ENCODE results near the gene RABEP1.

The RABEP1 gene

DNA sequence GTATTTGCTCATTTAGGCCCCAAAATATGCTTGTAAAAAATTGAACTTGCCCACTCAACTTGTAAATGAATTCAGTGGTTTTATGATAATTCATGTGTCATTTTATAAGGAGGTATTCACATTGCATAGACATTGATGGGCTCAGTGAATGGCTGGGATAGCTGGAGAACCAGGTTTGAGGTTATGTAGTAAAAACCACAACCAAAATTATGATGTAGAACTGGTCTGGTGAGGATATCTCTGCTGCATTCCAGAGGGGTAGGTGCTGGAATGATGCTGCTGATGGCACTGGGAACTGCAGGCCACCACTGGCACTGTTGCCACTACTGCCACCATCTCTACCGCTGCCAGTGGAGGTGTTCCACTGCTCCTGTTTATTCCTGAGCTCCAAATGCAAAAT is 21.5 kb upstream of the RABEP1 start (continued):
- TF ChIP-seq, protein P1, sequence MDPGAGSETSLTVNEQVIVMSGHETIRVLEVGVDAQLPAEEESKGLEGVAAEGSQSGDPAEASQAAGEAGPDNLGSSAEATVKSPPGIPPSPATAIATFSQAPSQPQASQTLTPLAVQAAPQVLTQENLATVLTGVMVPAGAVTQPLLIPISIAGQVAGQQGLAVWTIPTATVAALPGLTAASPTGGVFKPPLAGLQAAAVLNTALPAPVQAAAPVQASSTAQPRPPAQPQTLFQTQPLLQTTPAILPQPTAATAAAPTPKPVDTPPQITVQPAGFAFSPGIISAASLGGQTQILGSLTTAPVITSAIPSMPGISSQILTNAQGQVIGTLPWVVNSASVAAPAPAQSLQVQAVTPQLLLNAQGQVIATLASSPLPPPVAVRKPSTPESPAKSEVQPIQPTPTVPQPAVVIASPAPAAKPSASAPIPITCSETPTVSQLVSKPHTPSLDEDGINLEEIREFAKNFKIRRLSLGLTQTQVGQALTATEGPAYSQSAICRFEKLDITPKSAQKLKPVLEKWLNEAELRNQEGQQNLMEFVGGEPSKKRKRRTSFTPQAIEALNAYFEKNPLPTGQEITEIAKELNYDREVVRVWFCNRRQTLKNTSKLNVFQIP (CRISPR knock-in tag; IDR thresholded peaks at IDR 0.05; ENCODE audit: borderline replicate concordance, low read depth), result no peak
- TF ChIP-seq GLIS3 (CRISPR knock-in tag; IDR thresholded peaks at IDR 0.05), result no peak
- TF ChIP-seq OSR1 (CRISPR knock-in tag; IDR thresholded peaks at IDR 0.05), result no peak
- TF ChIP-seq ZFP3 (CRISPR knock-in tag; IDR thresholded peaks at IDR 0.05), result no peak

DNA sequence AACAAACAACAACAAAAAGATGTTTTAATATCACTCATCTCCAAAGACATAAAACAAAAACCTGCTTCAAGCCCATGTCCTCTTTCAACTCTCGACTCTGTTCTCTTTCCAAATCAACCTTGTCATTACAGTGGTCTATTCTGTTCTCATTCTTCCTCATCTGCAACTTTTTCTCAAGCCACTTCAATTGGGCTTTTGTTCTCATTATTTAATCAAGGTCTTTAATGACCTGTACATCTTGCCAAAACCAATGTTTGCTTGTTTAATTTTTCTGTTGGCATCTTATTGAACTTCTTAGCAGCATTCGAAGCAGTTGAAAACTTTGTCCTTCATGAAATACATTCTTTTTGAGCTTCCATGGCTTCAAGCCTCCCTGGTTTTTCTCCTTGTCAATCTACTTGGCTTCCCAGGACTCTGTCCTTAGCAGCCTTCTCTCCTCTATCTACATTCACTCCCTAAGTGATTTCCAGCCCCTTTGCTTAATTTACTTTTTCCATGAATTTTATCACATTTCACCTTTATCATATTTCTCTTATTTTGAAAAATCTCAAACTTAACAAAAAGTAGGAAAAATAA is 19.6 kb upstream of the RABEP1 start:
- no peak for ATAC-seq
- TF ChIP-seq PPARA (CRISPR knock-in tag; IDR thresholded peaks at IDR 0.05; ENCODE audit: borderline replicate concordance), result no peak
- TF ChIP-seq ARNTL (CRISPR knock-in tag; IDR thresholded peaks at IDR 0.05; ENCODE audit: borderline replicate concordance, low read depth), result no peak
- TF ChIP-seq, protein P1 (CRISPR knock-in tag; IDR thresholded peaks at IDR 0.05; ENCODE audit: borderline replicate concordance, low read depth), result no peak
- no peak for TF ChIP-seq ZFP3 (CRISPR knock-in tag; IDR thresholded peaks at IDR 0.05)
- TF ChIP-seq TOX (CRISPR knock-in tag; IDR thresholded peaks at IDR 0.05; ENCODE audit: borderline replicate concordance), result no peak
- no peak for TF ChIP-seq ZC3H10 (CRISPR knock-in tag; IDR thresholded peaks at IDR 0.05)
- TF ChIP-seq CSDC2 (CRISPR knock-in tag; IDR thresholded peaks at IDR 0.05), result no peak
- TF ChIP-seq ZNF565 (CRISPR knock-in tag; conservative IDR thresholded peaks at IDR 0.05; ENCODE audit: low read depth), result no peak
- TF ChIP-seq, protein P2, sequence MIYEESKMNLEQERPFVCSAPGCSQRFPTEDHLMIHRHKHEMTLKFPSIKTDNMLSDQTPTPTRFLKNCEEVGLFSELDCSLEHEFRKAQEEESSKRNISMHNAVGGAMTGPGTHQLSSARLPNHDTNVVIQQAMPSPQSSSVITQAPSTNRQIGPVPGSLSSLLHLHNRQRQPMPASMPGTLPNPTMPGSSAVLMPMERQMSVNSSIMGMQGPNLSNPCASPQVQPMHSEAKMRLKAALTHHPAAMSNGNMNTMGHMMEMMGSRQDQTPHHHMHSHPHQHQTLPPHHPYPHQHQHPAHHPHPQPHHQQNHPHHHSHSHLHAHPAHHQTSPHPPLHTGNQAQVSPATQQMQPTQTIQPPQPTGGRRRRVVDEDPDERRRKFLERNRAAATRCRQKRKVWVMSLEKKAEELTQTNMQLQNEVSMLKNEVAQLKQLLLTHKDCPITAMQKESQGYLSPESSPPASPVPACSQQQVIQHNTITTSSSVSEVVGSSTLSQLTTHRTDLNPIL (CRISPR knock-in tag; IDR thresholded peaks at IDR 0.05; ENCODE audit: low read depth), result no peak
- TF ChIP-seq RARB (CRISPR knock-in tag; IDR thresholded peaks at IDR 0.05), result no peak
- TF ChIP-seq, protein P3, sequence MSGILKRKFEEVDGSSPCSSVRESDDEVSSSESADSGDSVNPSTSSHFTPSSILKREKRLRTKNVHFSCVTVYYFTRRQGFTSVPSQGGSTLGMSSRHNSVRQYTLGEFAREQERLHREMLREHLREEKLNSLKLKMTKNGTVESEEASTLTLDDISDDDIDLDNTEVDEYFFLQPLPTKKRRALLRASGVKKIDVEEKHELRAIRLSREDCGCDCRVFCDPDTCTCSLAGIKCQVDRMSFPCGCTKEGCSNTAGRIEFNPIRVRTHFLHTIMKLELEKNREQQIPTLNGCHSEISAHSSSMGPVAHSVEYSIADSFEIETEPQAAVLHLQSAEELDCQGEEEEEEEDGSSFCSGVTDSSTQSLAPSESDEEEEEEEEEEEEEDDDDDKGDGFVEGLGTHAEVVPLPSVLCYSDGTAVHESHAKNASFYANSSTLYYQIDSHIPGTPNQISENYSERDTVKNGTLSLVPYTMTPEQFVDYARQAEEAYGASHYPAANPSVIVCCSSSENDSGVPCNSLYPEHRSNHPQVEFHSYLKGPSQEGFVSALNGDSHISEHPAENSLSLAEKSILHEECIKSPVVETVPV (CRISPR knock-in tag; IDR thresholded peaks at IDR 0.05), result no peak
- TF ChIP-seq BACH2 (CRISPR knock-in tag; IDR thresholded peaks at IDR 0.05; ENCODE audit: borderline replicate concordance), result no peak
- TF ChIP-seq ZFP30 (CRISPR knock-in tag; IDR thresholded peaks at IDR 0.05), result no peak
- TF ChIP-seq SNAI2 (CRISPR knock-in tag; IDR thresholded peaks at IDR 0.05), result no peak
- TF ChIP-seq ZNF8 (CRISPR knock-in tag; IDR thresholded peaks at IDR 0.05), result no peak
- TF ChIP-seq, protein P4, sequence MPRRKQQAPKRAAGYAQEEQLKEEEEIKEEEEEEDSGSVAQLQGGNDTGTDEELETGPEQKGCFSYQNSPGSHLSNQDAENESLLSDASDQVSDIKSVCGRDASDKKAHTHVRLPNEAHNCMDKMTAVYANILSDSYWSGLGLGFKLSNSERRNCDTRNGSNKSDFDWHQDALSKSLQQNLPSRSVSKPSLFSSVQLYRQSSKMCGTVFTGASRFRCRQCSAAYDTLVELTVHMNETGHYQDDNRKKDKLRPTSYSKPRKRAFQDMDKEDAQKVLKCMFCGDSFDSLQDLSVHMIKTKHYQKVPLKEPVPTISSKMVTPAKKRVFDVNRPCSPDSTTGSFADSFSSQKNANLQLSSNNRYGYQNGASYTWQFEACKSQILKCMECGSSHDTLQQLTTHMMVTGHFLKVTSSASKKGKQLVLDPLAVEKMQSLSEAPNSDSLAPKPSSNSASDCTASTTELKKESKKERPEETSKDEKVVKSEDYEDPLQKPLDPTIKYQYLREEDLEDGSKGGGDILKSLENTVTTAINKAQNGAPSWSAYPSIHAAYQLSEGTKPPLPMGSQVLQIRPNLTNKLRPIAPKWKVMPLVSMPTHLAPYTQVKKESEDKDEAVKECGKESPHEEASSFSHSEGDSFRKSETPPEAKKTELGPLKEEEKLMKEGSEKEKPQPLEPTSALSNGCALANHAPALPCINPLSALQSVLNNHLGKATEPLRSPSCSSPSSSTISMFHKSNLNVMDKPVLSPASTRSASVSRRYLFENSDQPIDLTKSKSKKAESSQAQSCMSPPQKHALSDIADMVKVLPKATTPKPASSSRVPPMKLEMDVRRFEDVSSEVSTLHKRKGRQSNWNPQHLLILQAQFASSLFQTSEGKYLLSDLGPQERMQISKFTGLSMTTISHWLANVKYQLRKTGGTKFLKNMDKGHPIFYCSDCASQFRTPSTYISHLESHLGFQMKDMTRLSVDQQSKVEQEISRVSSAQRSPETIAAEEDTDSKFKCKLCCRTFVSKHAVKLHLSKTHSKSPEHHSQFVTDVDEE (CRISPR knock-in tag; IDR thresholded peaks at IDR 0.05), result no peak

DNA sequence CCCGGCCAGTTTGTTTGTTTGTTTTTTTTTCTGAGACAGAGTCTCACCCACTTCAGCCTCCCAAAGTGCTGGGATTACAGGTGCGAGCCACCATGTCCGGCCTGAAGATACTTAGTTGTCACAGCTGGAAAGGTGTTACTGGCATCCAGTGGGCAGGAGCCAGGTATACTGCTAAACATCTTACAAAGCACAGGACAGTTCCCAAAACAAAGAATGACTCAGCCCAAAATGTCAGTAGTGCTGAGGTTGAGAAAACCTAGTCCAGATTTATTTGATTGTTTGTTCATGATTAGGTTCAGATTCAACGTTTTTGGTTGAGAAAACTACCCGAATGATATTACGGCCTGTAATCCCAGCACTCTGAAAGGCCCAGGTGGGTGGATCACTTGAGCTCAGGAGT is 18.6 kb upstream of the RABEP1 start:
- ATAC-seq, result no peak
- TF ChIP-seq ZNF8 (CRISPR knock-in tag; IDR thresholded peaks at IDR 0.05), result no peak
- TF ChIP-seq, protein P1 (CRISPR knock-in tag; IDR thresholded peaks at IDR 0.05; ENCODE audit: borderline replicate concordance, low read depth), result no peak
- TF ChIP-seq GLIS3 (CRISPR knock-in tag; IDR thresholded peaks at IDR 0.05), result no peak
- no peak for TF ChIP-seq BACH2 (CRISPR knock-in tag; IDR thresholded peaks at IDR 0.05; ENCODE audit: borderline replicate concordance)
- no peak for TF ChIP-seq TOX (CRISPR knock-in tag; IDR thresholded peaks at IDR 0.05; ENCODE audit: borderline replicate concordance)
- TF ChIP-seq ZNF70 (CRISPR knock-in tag; IDR thresholded peaks at IDR 0.05), result no peak
- TF ChIP-seq ZFP30 (CRISPR knock-in tag; IDR thresholded peaks at IDR 0.05), result no peak
- TF ChIP-seq, protein P4 (CRISPR knock-in tag; IDR thresholded peaks at IDR 0.05), result no peak
- TF ChIP-seq, protein P3 (CRISPR knock-in tag; IDR thresholded peaks at IDR 0.05), result no peak
- TF ChIP-seq ZC3H10 (CRISPR knock-in tag; IDR thresholded peaks at IDR 0.05), result no peak
- TF ChIP-seq OSR1 (CRISPR knock-in tag; IDR thresholded peaks at IDR 0.05), result no peak
- no peak for TF ChIP-seq CSDC2 (CRISPR knock-in tag; IDR thresholded peaks at IDR 0.05)
- TF ChIP-seq TCF4 (CRISPR knock-in tag; IDR thresholded peaks at IDR 0.05; ENCODE audit: borderline replicate concordance), result no peak

Data from SK-N-SH treated with all-trans-retinoic acid at 6 μM for 48 hours (cell line).